Measurements from ENCODE around the gene TUBB.

The TUBB gene

DNA sequence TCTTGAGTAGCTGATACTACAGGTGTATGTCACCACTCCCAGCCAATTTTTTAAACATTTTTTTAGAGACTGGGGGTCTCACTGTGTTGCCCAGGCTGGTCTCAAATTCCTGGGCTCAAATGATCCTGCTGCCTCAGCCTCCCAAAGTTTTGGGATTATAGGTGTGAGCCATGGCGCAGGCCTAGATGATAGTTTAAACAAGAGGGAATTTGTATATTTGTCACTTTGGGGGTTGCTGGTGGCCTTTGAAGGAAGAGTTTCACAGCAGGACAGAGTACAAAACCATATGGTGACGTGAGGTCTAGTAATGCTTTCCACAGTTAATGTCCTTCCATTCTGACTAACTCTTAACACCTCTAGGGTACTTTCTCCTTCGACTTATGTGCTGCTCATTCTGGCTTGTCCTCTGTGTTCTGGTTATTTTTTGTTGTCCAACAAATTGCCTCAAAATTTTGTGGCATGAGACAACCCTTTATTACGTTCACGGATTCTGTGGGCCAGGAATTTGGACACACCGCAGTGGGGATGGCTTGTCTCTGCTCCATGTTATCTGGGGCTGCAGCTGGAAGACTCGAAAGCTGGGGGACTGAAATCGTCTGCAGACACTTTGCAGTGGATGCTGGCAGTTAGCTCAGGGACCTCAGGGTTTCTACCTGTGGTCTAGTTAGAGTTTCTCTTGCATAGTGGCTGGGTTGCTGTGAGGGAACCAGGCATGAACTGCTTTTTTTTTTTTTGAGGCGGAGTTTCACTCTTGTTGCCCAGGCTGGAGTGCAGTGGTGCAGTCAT is 47.2 kb downstream of the TUBB start:
- Mint-ChIP-seq H3K4me1 (ENCODE audit: low read depth) (peaks cover 81% of the 10 kb centered on the region), H3K9me3 (peaks cover 6% of the 10 kb centered on the region), H3K27ac (peak overlapping the region; percentile 100), H3K27me3 (no peaks in the 10 kb centered on the region), H3K4me3 (peak overlapping the region; percentile 70), H3K36me3 (ENCODE audit: low read depth) (peaks cover 2% of the 10 kb centered on the region)
- DNase-seq, result peak; percentile 54

DNA sequence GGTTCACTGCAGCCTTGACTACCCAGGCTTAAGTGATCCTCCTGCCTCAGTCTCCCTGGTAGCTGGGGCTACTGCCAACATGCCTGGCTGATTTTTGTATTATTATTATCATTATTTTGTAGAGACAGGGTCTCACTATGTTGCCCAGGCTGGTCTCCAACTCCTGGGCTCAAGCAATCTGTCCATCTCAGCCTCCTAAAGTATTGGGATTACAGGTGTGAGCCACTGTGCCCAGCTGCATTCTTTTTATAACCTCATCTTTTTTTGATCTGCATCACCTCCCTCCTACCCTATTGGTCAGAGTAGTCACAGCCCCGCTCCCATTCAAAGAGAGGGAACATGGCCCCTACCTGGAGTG is 47.8 kb downstream of the TUBB start:
- H3K4me3 Mint-ChIP-seq, result peak overlapping the region; percentile 70
- no peak for DNase-seq
- peaks cover 4% of the 10 kb centered on the region for H3K36me3 Mint-ChIP-seq (ENCODE audit: low read depth)
- H3K4me1 Mint-ChIP-seq (ENCODE audit: low read depth), result peaks cover 86% of the 10 kb centered on the region
- peaks cover 6% of the 10 kb centered on the region for H3K9me3 Mint-ChIP-seq
- peak overlapping the region; percentile 100 for H3K27ac Mint-ChIP-seq
- no peaks in the 10 kb centered on the region for H3K27me3 Mint-ChIP-seq

DNA sequence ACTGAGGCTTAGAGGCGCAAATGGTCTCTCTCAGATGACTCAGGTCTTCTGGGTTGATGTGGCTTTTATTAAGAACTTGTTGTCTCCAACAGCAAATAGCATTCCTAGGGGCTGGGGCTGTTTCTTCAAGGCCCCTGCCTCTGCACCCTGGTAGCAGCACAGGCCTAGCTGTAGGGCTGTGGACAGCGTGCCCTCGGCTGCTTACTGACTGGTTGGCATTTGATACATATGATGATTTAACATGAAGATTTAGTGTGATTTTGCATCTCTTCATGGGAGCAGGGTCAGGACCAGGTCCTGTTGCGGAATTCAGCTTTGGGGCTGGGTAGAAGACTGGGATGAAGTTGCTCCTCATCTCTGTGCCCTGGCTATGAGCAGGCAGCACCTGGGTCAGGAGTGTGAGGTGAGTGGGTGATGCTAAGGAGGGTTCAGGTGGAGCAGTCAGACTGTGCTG is 48.5 kb downstream of the TUBB start:
- Mint-ChIP-seq H3K4me1 (ENCODE audit: low read depth) (peaks cover 85% of the 10 kb centered on the region), H3K27ac (peak overlapping the region; percentile 100), H3K27me3 (no peaks in the 10 kb centered on the region), H3K4me3 (peak overlapping the region; percentile 70), H3K9me3 (peaks cover 6% of the 10 kb centered on the region), H3K36me3 (ENCODE audit: low read depth) (peaks cover 4% of the 10 kb centered on the region)
- no peak for DNase-seq

DNA sequence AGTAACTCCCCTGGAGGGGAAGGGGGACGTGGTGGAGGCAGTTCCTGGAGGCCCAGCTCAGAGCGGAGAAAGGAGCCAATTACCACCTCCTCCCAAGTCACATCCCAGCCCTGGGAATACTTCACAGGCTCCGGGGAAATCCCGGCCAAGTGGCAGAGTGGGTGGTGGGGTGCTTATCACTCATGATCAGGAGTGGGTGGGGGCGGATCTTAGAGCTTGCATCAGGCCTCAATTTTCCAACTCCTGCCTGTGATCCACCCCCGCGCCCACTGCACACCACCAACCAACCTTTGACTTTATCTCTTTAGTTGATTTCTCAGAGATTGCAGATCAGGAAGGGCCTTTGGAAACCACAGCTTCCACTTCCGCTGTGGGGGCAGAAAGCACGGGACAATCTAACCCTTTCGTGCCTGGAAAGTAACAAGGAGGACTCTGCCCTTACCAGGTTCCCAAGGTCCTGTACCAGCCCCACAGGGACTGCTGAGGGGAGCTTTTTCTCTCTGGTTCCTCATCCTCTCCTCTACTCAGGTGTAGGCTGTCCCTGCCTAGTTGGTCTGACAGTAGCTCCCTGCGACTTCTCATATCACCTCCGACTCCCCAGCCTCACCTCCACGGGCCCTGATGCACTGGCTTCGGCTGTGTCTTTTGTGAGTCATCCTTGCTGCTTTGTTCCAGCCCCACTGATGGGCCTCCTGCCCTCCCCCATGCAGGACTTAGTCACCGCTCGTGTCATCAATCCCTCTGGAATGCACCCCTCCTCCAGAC is 49.1 kb downstream of the TUBB start:
- H3K4me3 Mint-ChIP-seq, result peak overlapping the region; percentile 70
- peak; percentile 86 for DNase-seq
- H3K27me3 Mint-ChIP-seq, result no peaks in the 10 kb centered on the region
- peaks cover 4% of the 10 kb centered on the region for H3K36me3 Mint-ChIP-seq (ENCODE audit: low read depth)
- H3K27ac Mint-ChIP-seq, result peak overlapping the region; percentile 100
- H3K9me3 Mint-ChIP-seq, result peaks cover 6% of the 10 kb centered on the region
- H3K4me1 Mint-ChIP-seq (ENCODE audit: low read depth), result peaks cover 84% of the 10 kb centered on the region

DNA sequence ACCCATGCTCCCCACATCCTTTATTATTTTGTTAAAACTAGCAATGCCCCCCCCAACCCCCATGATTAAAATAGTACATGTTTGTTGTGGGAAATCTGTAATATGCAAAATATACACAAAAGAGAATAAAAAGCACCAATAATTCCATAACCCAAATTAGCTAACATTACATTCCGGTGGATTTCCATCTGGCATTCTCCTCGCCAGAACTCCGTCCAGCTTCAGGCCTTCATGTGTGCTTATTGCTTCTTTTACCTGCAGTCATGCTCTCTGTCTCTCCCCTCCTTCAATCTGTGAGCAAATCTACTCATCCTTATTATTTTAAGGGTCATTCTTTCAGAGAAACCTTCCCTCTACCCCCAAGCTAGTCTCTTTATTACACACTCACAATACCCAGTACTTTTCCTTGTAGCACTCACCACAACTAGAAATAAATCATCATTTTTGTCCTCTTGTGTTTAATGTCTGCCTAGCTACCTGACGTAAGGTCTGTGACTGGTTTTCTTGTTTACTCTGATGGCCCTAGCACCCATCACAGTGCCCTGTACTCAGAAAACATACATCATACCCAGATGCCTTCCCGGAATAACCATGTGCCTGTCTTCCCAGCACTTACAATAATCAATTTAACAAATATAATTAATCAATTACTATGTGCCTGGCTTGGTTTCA is 49.8 kb downstream of the TUBB start:
- H3K9me3 Mint-ChIP-seq, result peaks cover 6% of the 10 kb centered on the region
- H3K27ac Mint-ChIP-seq, result peak overlapping the region; percentile 100
- H3K4me1 Mint-ChIP-seq (ENCODE audit: low read depth), result peaks cover 79% of the 10 kb centered on the region

DNA sequence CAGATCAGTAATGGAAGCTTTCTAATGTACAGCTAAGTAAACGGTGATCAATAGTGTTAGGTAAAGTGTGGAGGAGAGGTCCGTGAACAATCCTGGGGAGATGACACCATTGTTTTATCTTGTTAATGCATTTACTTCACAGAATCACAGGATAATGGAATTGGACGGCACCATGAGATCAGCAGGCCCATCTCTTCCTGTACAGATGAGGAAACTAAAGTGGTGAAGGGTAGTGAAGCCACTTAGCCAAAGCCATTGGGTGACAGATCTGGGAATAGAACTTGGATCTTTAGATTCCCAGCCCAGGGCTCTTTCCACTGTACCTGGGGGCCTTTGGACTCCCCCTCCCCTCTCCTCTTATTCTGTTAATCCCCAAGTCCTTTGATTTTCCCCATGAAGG is 50.4 kb downstream of the TUBB start:
- H3K27me3 Mint-ChIP-seq, result no peaks in the 10 kb centered on the region
- H3K36me3 Mint-ChIP-seq (ENCODE audit: low read depth), result peaks cover 4% of the 10 kb centered on the region
- no peak for DNase-seq
- H3K9me3 Mint-ChIP-seq, result peaks cover 6% of the 10 kb centered on the region
- H3K4me3 Mint-ChIP-seq, result no peak overlapping the region
- peak overlapping the region; percentile 100 for H3K27ac Mint-ChIP-seq
- H3K4me1 Mint-ChIP-seq (ENCODE audit: low read depth), result peaks cover 79% of the 10 kb centered on the region

More for the DNA sequence above, 49.8 kb downstream of the TUBB start:
- DNase-seq, result no peak
- Mint-ChIP-seq H3K27me3 (no peaks in the 10 kb centered on the region), H3K36me3 (ENCODE audit: low read depth) (peaks cover 4% of the 10 kb centered on the region), H3K4me3 (peak overlapping the region; percentile 70)

DNA sequence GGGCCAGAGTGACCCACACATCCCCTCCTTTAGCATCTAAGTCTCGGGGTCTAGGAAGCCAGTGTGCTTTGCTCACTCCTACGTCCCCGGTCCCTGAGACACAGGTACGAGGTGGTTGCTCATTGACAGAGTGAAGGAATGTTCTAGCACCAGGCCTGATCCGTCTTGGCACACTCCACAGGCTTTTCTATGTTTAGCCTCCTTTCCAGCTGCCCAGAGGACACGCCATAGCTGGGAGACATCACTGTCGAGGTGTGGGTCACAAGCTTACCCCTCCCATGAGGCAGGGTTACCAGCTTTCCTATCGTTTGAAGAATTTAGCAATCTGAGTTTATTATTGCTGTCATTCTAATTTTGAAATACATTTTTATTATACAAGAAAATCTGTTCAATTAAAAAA is 54.5 kb downstream of the TUBB start:
- H3K27me3 Mint-ChIP-seq, result no peaks in the 10 kb centered on the region
- H3K27ac Mint-ChIP-seq, result no peak overlapping the region
- no peak for DNase-seq
- peaks cover 3% of the 10 kb centered on the region for H3K9me3 Mint-ChIP-seq
- peaks cover 4% of the 10 kb centered on the region for H3K36me3 Mint-ChIP-seq (ENCODE audit: low read depth)
- H3K4me1 Mint-ChIP-seq (ENCODE audit: low read depth), result peaks cover 68% of the 10 kb centered on the region
- H3K4me3 Mint-ChIP-seq, result no peak overlapping the region
